Measurements from ENCODE around the gene TIAM2. TPM values are rescaled to one million over a fixed set of nuclear protein-coding genes. Genes with fewer than 3 reads are reported as not detected.
A peak's percentile ranks its signal among the peaks of the same experiment; 100 is the strongest.

TIAM2 gene
- total and polyA plus RNA-seq, 2 donors (not counting 3 experiments of a cell fraction or from before 2014, with no cell fraction given): 9.6 to 18.5 TPM

- intact Hi-C loops (cut with micrococcal nuclease) (loop anchor here (1.0 to 5.0 kb wide), 5 partner anchors 14 to 130 kb away; no protein-coding TSS in a partner anchor), dilution Hi-C loops (cut with MboI; ENCODE audit: extremely low pct_ligation_motif_present, low sequenced_read_pairs) (no loop called here)
- H3K4me2 ChIP-seq (ENCODE audit: insufficient read depth, low read length): peak overlapping the region; percentile 91
- peak overlapping the region in 1 of 3 experiments; percentile 62 for H3K4me3 ChIP-seq (replicated peaks in 1 of 3; ENCODE audit: insufficient read depth in 1 of 3, low read depth in 1 of 3, low read length in 3 of 3)
- ChIA-PET POLR2A (interaction anchor here (0.5 kb wide), 1 partner anchor 49 kb away, joined by 3 read pairs; no protein-coding TSS in a partner anchor), CTCF (interaction anchor here (0.8 kb wide), 1 partner anchor 11 kb away, joined by 3 read pairs; no protein-coding TSS in a partner anchor)
- TF ChIP-seq POLR2A (IDR thresholded peaks at IDR 0.05; ENCODE audit: low read depth, low read length) (no peak), POLR2AphosphoS5 (IDR thresholded peaks at IDR 0.05; ENCODE audit: insufficient read depth, low read depth, low read length) (peak; percentile 85), GATA2 (IDR thresholded peaks at IDR 0.05; ENCODE audit: insufficient read depth, insufficient read length, low read depth, low read length) (peak; percentile 70), CTCF (IDR thresholded peaks at IDR 0.05; ENCODE audit: extremely low read depth in 1 of 2, insufficient read depth in 1 of 2, low read depth in 1 of 2, low read length in 2 of 2) (no peak), FOS (IDR thresholded peaks at IDR 0.05; ENCODE audit: borderline replicate concordance, insufficient read depth, low read length) (peak; percentile 33), MYC (IDR thresholded peaks at IDR 0.05; ENCODE audit: low read depth, low read length) (no peak), MAX (IDR thresholded peaks at IDR 0.05; ENCODE audit: insufficient read depth, insufficient read length) (no peak), EZH2 (IDR thresholded peaks at IDR 0.05; ENCODE audit: borderline replicate concordance, low read depth, low read length, severe bottlenecking) (no peak), JUN (IDR thresholded peaks at IDR 0.05; ENCODE audit: borderline replicate concordance, insufficient read depth, insufficient read length, low read depth) (peak; percentile 27)
- H3K36me3 ChIP-seq (ENCODE audit: control insufficient read depth in 2 of 2, extremely low read depth in 1 of 2, insufficient read depth in 2 of 2, low read length in 2 of 2): no peaks in the 10 kb centered on the region
- H3K79me2 ChIP-seq (ENCODE audit: control insufficient read depth, insufficient read depth, low read length): no peaks in the 10 kb centered on the region
- peak; percentile 97 for DNase-seq (ENCODE audit: low read depth, low spot score)
- peak overlapping the region; percentile 45 for H2AFZ ChIP-seq (ENCODE audit: low read depth, low read length)
- H3K9me3 ChIP-seq (replicated peaks; ENCODE audit: control insufficient read depth, insufficient read depth, low read length): no peaks in the 10 kb centered on the region
- H3K4me1 ChIP-seq (ENCODE audit: control insufficient read depth, extremely low read depth, insufficient read depth, low read length): peaks cover 37% of the 10 kb centered on the region
- no peaks in the 10 kb centered on the region for H3K27me3 ChIP-seq (ENCODE audit: control insufficient read depth in 2 of 2, insufficient read depth in 2 of 2, low read length in 2 of 2)
- H3K27ac ChIP-seq (ENCODE audit: insufficient read depth, low read depth, low read length): peak overlapping the region; percentile 79
- H3K9me1 ChIP-seq (replicated peaks; ENCODE audit: control insufficient read depth, extremely low read depth, insufficient read depth, low read length): no peaks in the 10 kb centered on the region
- FAIRE-seq: peak; percentile 90
- peak overlapping the region; percentile 70 for H3K9ac ChIP-seq (replicated peaks; ENCODE audit: extremely low read depth, insufficient read depth, low read length)
- BruUV-seq (replicated peaks): no TSS peak
- H4K20me1 ChIP-seq (replicated peaks; ENCODE audit: control insufficient read depth, extremely low read depth, insufficient read depth, low read length): no peaks in the 10 kb centered on the region
Observed at GRCh38 chr6:155142168-155143028, 147.3 kb downstream of the TIAM2 start.

All from endothelial cell of umbilical vein (primary cell).